Suprapubic skin (tissue), 4 donors: ENCODE measurements around the gene BFSP2.

Source experiments
- POLR2A ChIP-seq, 2 donors: fragments of 450-650 bp; IDR thresholded peaks; one replicate each; pipeline ENCODE4 v1.6.1; 2017; ENCODE audit warnings: antibody characterized with exemption in 2 of 2, mild to moderate bottlenecking in 2 of 2, moderate library complexity in 2 of 2
- POLR2AphosphoS5 ChIP-seq, 3 donors: sonication (generic); formaldehyde crosslinking; IDR thresholded peaks; one replicate each; pipeline ENCODE4 v1.6.1; 2017; ENCODE audit warnings: antibody characterized with exemption in 3 of 3
- TF ChIP-seq, protein P1 (sequence below), 2 donors: fragments of 200-600 bp in 1 of 2; fragments of 450-650 bp in 1 of 2; sonication (generic) in 1 of 2; IDR thresholded peaks; one replicate each; pipeline ENCODE4 v1.5.1; 2016 to 2019; ENCODE audit warnings: antibody characterized with exemption in 2 of 2, mild to moderate bottlenecking in 1 of 2, moderate library complexity in 1 of 2

GRCh38 chr3:133448478-133449122 lies 48.7 kb downstream of the BFSP2 start:
- TF ChIP-seq, protein P1, sequence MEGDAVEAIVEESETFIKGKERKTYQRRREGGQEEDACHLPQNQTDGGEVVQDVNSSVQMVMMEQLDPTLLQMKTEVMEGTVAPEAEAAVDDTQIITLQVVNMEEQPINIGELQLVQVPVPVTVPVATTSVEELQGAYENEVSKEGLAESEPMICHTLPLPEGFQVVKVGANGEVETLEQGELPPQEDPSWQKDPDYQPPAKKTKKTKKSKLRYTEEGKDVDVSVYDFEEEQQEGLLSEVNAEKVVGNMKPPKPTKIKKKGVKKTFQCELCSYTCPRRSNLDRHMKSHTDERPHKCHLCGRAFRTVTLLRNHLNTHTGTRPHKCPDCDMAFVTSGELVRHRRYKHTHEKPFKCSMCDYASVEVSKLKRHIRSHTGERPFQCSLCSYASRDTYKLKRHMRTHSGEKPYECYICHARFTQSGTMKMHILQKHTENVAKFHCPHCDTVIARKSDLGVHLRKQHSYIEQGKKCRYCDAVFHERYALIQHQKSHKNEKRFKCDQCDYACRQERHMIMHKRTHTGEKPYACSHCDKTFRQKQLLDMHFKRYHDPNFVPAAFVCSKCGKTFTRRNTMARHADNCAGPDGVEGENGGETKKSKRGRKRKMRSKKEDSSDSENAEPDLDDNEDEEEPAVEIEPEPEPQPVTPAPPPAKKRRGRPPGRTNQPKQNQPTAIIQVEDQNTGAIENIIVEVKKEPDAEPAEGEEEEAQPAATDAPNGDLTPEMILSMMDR (IDR thresholded peaks at IDR 0.05) = no peak
- TF ChIP-seq POLR2A (IDR thresholded peaks at IDR 0.05) = no peak
- no peak for TF ChIP-seq POLR2AphosphoS5 (IDR thresholded peaks at IDR 0.05)
